Measurements from ENCODE around the gene CRYBG1.

Gene CRYBG1, protein sequence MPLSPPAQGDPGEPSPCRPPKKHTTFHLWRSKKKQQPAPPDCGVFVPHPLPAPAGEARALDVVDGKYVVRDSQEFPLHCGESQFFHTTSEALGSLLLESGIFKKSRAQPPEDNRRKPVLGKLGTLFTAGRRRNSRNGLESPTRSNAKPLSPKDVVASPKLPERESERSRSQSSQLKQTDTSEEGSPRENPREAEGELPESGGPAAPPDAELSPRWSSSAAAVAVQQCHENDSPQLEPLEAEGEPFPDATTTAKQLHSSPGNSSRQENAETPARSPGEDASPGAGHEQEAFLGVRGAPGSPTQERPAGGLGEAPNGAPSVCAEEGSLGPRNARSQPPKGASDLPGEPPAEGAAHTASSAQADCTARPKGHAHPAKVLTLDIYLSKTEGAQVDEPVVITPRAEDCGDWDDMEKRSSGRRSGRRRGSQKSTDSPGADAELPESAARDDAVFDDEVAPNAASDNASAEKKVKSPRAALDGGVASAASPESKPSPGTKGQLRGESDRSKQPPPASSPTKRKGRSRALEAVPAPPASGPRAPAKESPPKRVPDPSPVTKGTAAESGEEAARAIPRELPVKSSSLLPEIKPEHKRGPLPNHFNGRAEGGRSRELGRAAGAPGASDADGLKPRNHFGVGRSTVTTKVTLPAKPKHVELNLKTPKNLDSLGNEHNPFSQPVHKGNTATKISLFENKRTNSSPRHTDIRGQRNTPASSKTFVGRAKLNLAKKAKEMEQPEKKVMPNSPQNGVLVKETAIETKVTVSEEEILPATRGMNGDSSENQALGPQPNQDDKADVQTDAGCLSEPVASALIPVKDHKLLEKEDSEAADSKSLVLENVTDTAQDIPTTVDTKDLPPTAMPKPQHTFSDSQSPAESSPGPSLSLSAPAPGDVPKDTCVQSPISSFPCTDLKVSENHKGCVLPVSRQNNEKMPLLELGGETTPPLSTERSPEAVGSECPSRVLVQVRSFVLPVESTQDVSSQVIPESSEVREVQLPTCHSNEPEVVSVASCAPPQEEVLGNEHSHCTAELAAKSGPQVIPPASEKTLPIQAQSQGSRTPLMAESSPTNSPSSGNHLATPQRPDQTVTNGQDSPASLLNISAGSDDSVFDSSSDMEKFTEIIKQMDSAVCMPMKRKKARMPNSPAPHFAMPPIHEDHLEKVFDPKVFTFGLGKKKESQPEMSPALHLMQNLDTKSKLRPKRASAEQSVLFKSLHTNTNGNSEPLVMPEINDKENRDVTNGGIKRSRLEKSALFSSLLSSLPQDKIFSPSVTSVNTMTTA (N-terminal part only)

DNA sequence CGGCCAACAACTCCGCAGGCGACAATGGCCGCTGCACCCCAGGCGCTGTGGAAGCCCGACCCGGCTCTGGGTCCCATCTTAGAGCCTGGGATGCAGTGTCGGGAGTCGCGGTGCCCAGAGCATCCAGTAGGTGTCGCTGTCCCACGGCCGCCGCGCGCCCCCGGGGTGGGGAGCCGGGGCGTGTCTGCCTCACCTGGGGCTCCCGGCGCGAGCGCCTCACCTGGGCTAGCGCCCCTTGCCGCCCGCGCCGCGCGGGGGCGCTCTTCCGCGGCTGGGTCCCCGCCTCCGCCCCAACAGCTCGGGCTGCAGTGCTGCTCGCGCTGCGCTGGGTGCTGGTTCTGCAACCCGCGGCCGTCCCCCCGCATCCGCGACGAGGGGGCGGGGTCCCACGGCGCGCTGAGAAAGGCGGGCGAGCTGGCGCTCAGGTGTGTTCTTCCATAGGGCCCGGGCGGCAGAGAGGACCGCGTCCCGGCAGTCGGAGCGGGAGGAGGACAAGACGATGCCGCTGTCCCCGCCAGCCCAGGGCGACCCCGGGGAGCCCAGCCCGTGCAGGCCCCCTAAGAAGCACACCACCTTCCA, at the start of gene CRYBG1:
Gene CRYBG1, plus strand, starts transcription at position 308 of the 579 bp plus-strand sequence. Its CDS starts 192 bp downstream, at position 500.
- DNase-seq (ENCODE audit: low spot score): peak; percentile 90

GRCh38 chr6:106315765-106316374, 44.6 kb upstream of the CRYBG1 start:
- DNase-seq (ENCODE audit: low spot score): no peak

DNA sequence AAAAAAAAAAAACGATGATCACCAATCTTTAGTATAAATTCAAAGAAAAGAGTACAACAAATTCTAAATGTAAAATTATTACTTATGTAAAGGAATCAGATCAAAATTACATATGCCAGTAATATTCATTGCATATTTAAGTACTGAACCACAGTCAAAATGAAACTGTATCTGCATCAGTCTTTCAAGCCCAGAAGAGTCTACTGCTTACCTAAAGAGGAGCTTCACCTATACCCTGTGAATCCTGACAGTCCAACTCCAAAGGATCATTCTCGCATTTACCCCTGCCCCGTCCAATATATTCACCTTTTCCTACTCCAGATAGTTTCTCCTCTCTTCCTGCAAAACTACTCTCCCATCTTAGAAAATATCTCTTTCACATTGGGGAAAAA, 44.1 kb upstream of the CRYBG1 start:
- DNase-seq (ENCODE audit: low spot score): no peak

DNA sequence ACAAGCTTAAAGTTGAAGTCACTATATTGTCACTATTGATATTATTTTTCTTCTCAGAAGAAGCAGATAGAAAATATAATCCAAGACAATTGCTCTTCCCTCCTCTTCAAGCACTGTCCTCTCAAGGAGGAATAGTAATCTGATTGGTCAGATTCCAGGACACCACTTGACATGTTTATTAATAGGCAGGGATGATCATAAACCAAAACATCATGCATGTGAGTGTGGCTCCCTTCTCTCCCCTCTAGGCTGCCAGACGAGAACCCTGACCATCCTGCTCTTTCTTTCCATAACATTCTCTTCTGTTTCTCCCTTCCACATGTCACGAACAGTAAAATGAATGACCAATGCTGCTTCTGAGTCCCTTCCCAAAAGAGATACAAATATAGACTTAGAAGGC, 42.5 kb upstream of the CRYBG1 start:
- DNase-seq (ENCODE audit: low spot score): no peak

- DNase-seq (ENCODE audit: low spot score): no peak
Measured at GRCh38 chr6:106318851-106319250, 41.7 kb upstream of the CRYBG1 start.

DNA sequence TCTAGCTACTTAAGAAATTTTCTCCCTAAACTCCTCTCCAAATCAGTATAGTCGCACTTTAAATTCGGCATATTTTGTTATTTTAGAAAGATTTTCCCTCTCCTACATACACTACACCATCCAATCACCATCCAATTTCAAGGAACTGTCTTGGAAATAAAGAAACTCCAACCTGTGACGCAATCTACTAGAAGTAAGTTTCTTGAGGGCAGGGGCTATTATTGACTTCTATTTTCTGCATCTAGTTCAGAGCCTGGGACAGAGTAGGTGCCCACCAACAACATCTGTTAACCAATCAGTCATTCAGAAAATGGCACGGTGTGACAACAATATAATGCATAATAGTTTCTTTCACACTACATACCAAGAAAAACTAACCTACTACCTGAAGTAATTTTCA, 38.6 kb upstream of the CRYBG1 start:
- DNase-seq (ENCODE audit: low spot score): no peak

GRCh38 chr6:106324726-106325335, 35.7 kb upstream of the CRYBG1 start:
- DNase-seq (ENCODE audit: low spot score): no peak

DNA sequence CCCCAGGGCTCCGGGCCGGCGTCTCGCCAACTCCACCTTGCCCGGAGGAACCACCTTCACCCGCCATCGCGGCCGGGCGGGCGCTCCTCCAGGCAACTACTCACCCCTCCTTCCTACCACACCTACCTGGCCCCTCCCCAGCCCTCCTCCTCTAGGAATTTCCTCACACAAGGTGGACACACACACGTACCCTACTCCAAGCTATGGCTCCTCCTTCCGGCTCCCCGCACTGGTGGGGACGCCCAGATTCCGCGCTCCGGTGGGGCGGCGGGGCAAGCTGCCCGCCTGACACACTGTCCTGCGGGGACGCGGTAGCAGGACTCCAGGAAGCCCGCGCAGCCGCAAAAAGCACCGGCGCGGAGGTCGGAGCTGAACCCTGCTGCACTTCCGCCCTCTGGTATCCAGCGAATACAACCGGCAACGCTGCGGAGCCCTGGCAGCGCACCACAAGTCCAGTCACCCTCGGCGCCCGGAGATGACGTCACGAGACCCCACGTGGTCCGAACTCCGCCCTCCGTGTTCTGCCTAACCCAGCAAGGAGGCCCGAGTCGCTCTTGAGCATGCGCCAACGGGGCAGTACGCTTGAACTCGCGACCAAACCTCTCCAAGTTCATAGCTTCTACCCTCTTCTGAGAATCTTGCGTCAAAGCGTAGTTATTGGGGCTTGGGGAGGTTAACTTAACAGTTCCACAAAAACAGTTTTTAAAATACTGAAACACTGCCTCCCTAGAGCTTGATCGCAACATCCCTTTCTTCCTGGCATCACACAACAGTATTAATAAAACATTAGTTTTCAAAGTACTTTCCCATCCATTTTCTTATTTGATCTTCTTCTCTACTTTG, 35.0 kb upstream of the CRYBG1 start, which contains the start of gene ATG5:
Gene ATG5, minus strand, starts transcription at position 425 of the 843 bp plus-strand sequence. CDS start 9,552 bp downstream, outside the sequence.
- peak; percentile 93 for DNase-seq (ENCODE audit: low spot score)

DNA sequence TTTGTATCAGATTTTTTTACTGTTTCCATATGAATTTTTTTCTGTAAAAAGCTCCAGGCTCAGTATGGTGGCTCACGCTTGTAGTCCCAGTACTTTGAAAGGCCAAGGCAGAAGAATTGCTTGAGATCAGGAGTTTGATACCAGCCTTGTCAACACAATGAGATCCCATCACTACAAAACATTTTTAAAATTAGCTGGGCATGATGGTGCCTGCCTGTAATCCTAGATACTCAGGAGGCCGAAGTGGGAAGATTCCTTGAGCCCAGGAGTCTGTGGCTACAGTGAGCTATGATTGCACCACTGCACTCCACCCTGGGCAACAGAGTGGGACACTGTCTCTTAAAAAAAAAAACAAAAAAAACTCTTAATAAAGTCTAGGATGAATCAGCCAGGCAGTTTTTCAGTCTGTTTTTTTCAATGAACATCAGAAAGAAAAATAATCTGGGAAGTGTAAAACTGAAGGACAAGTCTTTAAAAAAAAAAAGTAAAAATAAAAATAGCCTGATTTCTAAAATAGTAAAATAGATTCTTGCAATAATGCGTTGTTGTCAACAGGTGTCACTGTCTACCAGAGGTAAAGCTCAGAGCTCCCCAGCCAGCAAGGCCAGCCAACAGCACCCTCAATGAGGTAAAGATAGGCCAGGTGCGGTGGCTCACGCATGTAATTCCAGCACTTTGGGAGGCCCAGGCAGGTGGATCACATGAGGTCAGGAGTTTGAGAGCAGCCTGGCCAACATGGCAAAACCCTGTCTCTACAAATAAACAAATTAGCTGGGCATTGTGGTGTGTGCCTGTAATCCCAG, 25.7 kb upstream of the CRYBG1 start:
- DNase-seq (ENCODE audit: low spot score): peak; percentile 32

GRCh38 chr6:106339334-106340029, 21.0 kb upstream of the CRYBG1 start:
- DNase-seq (ENCODE audit: low spot score): peak; percentile 74

DNA sequence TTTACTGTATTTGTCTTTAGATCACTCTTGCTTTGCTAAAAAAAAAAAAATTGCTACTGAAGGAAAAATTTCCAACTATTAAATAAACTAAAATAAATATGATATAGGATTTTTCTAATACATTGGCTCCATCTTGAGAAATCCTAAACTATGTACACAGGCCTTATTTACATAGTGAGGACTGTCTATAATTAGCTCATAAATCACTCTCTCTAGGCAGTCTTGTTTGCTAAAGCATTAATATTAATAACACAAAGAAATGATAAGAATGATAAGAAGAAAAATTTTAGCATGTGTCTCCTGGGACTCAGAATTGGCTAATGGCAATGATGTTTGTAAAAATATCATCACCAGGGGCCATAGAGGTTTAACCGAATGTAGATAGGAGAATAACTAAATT, 13.3 kb upstream of the CRYBG1 start:
- no peak for DNase-seq (ENCODE audit: low spot score)

DNA sequence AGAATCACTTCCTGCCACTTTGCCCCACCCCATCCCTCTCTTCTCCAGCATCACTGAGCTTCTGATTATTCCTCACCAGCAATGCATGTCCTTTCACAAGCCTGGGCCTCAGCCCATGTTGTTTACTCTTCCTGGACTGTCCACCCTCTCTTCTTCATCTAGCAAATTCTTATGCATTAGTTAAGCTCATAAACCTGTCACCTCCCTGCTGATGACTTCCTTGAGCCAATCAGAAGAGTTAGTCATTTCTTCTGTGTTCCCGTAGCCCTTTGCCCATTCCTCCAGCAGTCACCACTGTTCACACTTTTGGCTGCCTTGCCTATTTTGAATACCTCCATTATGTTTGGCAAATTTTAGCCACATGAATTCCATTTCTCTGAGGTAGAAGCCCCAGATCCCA, 4.1 kb upstream of the CRYBG1 start:
- no peak for DNase-seq (ENCODE audit: low spot score)

- no peak for DNase-seq (ENCODE audit: low spot score)
Measured at GRCh38 chr6:106359959-106360409, 533 bp upstream of the CRYBG1 start.

GRCh38 chr6:106360989-106361430, 493 bp downstream of the CRYBG1 start:
- peak; percentile 16 for DNase-seq (ENCODE audit: low spot score)

DNA sequence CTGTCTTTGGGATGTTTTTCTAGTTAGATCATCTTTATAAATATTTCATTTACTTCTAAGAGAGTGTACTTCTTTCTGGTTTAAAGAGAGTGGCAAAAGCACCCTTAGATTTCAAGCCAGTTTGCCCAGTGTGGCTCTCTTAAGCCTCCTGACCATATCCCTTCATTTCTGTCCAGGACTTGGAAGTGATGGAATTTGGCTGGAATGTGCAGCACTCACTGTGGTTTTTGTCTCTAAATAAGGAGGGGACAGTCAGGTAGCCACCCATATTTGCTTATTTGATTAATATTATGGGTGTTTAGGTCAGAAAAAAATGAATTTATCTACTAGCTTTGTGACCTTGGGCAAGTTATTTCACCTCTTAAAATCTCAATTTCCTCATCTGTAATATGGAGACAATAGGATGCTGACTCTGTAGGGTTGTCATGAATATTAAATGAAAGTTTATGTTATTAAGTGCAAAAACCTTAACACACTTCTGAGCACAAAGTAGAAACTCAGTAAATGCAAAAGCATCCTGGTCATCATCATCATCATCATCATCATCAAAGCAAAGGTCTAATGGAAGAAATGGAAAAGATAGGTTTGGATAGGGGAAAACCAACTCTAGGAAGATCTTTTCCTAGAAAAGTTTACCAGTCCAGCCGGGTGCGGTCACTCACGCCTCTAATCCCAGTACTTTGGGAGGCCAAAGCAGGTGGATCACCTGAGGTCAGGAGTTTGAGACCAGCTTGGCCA, 3.1 kb downstream of the CRYBG1 start:
- no peak for DNase-seq (ENCODE audit: low spot score)

- DNase-seq (ENCODE audit: low spot score): no peak
Measured at GRCh38 chr6:106369739-106370138, 9.2 kb downstream of the CRYBG1 start.

GRCh38 chr6:106370639-106371038, 10.1 kb downstream of the CRYBG1 start:
- no peak for DNase-seq (ENCODE audit: low spot score)
